ENCODE measurements around the gene CADPS2. TPM values are rescaled to one million over a fixed set of nuclear protein-coding genes. Genes with fewer than 3 reads are reported as not detected.

The CADPS2 gene
- total and polyA plus RNA-seq, 2 donors (not counting 1 experiment from before 2014, with no cell fraction given), result not detected

DNA sequence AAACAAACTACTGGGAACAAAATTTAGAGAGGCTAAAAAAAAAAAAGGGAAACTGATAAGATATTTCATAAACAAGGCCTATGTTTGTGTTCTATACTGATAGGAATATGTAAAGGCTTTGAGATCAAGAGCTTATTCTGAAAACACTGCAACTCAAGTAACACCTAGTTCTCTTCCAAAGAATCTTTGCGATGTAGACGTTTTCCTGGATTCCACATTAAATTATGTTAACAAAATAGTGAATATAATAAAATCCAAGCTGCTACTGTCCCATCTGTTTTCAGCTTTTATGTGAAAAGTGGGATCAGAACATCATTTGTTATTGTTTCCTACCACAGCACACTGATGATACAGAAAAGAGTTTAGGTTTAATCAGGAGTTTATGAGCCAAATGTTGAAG is 130.6 kb downstream of the CADPS2 start:
- Mint-ChIP-seq H3K4me3 (no peak overlapping the region), H3K9me3 (ENCODE audit: insufficient read depth) (no peaks in the 10 kb centered on the region), H3K27ac (no peak overlapping the region), H3K4me1 (no peaks in the 10 kb centered on the region), H3K27me3 (no peaks in the 10 kb centered on the region)
- no peak overlapping the region for H3K4me3 ChIP-seq (ENCODE audit: control extremely low read depth in 1 of 5, extremely low read depth in 1 of 5, insufficient read depth in 1 of 5, low read depth in 2 of 5, low read length in 4 of 5)
- no peak for ATAC-seq (ENCODE audit: low read depth)
- no peak overlapping the region for H2AFZ ChIP-seq (ENCODE audit: insufficient read depth, low read depth, low read length, poor library complexity, severe bottlenecking)
- intact Hi-C loops (cut with micrococcal nuclease), result no loop called here
- H3K27ac ChIP-seq (ENCODE audit: low read length in 2 of 2), result no peak overlapping the region
- TF ChIP-seq EZH2 (IDR thresholded peaks at IDR 0.05; ENCODE audit: borderline replicate concordance, insufficient read depth, low read depth, low read length, poor library complexity, severe bottlenecking) (no peak), CTCF (IDR thresholded peaks at IDR 0.05) (no peak)
- DNase-seq, result no peak
- no peaks in the 10 kb centered on the region for H3K79me2 ChIP-seq (ENCODE audit: control insufficient read depth, insufficient read depth, low read length)
- no CpG with 5 or more reads among the region's 2 CpGs for WGBS (ENCODE audit: insufficient coverage)
- no peaks in the 10 kb centered on the region for H4K20me1 ChIP-seq (ENCODE audit: control insufficient read depth, insufficient read depth, low read length, poor library complexity, severe bottlenecking)
- no peaks in the 10 kb centered on the region for H3K9me3 ChIP-seq (ENCODE audit: control extremely low read depth in 1 of 3, control insufficient read depth in 2 of 3, insufficient read depth in 1 of 3, low read length in 2 of 3)
- no peaks in the 10 kb centered on the region for H3K36me3 ChIP-seq (replicated peaks in 1 of 2; ENCODE audit: control extremely low read depth in 1 of 2, control insufficient read depth in 1 of 2, extremely low read depth in 1 of 2, insufficient read depth in 2 of 2, low read length in 1 of 2)
- no peak overlapping the region for H3K4me2 ChIP-seq (replicated peaks; ENCODE audit: low read depth, low read length, poor library complexity, severe bottlenecking)
- no peaks in the 10 kb centered on the region for H3K27me3 ChIP-seq (replicated peaks in 1 of 4; ENCODE audit: control extremely low read depth in 1 of 4, control insufficient read depth in 3 of 4, insufficient read depth in 4 of 4, low read length in 3 of 4)
- H3K4me1 ChIP-seq (ENCODE audit: control insufficient read depth in 2 of 2, insufficient read depth in 2 of 2, low read length in 2 of 2), result no peaks in the 10 kb centered on the region
- ChIA-PET POLR2A (no interaction called here), CTCF (no interaction called here)
- H3K9ac ChIP-seq (ENCODE audit: low read length), result no peak overlapping the region

DNA sequence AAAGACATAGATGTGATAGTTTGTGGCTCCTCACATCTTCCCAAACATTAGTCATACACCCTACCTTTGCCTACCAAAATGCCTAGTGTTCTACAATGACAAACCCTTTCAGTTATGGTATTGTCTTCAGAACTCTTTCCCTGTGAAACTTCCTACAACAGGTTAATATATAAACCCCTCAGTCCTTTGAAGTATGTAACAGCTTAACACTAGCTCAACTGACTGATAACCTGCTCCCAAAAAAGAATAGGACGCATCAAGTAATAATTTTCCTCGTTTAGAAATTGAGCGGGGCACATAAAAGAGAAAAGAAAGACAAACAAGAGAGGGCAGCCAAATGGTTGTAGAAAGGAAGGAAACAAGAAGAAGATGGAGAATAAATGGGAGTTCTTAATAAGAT is 133.7 kb downstream of the CADPS2 start:
- Histone ChIP-seq H3K4me1 (ENCODE audit: control insufficient read depth in 2 of 2, insufficient read depth in 2 of 2, low read length in 2 of 2) (no peaks in the 10 kb centered on the region), H3K27me3 (replicated peaks in 1 of 4; ENCODE audit: control extremely low read depth in 1 of 4, control insufficient read depth in 3 of 4, insufficient read depth in 4 of 4, low read length in 3 of 4) (no peaks in the 10 kb centered on the region), H3K9me3 (ENCODE audit: control extremely low read depth in 1 of 3, control insufficient read depth in 2 of 3, insufficient read depth in 1 of 3, low read length in 2 of 3) (no peaks in the 10 kb centered on the region), H3K36me3 (replicated peaks in 1 of 2; ENCODE audit: control extremely low read depth in 1 of 2, control insufficient read depth in 1 of 2, extremely low read depth in 1 of 2, insufficient read depth in 2 of 2, low read length in 1 of 2) (no peaks in the 10 kb centered on the region), H3K79me2 (ENCODE audit: control insufficient read depth, insufficient read depth, low read length) (no peaks in the 10 kb centered on the region), H4K20me1 (ENCODE audit: control insufficient read depth, insufficient read depth, low read length, poor library complexity, severe bottlenecking) (no peaks in the 10 kb centered on the region), H3K4me3 (ENCODE audit: control extremely low read depth in 1 of 5, extremely low read depth in 1 of 5, insufficient read depth in 1 of 5, low read depth in 2 of 5, low read length in 4 of 5) (no peak overlapping the region), H2AFZ (ENCODE audit: insufficient read depth, low read depth, low read length, poor library complexity, severe bottlenecking) (no peak overlapping the region), H3K27ac (ENCODE audit: low read length in 2 of 2) (no peak overlapping the region), H3K4me2 (replicated peaks; ENCODE audit: low read depth, low read length, poor library complexity, severe bottlenecking) (no peak overlapping the region), H3K9ac (ENCODE audit: low read length) (no peak overlapping the region)
- H3K4me3 Mint-ChIP-seq, result no peak overlapping the region
- WGBS (ENCODE audit: insufficient coverage), result no CpG with 5 or more reads among the region's 3 CpGs
- ChIA-PET POLR2A (no interaction called here), CTCF (no interaction called here)
- TF ChIP-seq EZH2 (IDR thresholded peaks at IDR 0.05; ENCODE audit: borderline replicate concordance, insufficient read depth, low read depth, low read length, poor library complexity, severe bottlenecking) (no peak), CTCF (IDR thresholded peaks at IDR 0.05) (no peak)
- no peaks in the 10 kb centered on the region for H3K27me3 Mint-ChIP-seq
- H3K27ac Mint-ChIP-seq, result no peak overlapping the region
- no peaks in the 10 kb centered on the region for H3K4me1 Mint-ChIP-seq
- no peak for DNase-seq
- intact Hi-C loops (cut with micrococcal nuclease), result no loop called here
- H3K9me3 Mint-ChIP-seq (ENCODE audit: insufficient read depth), result no peaks in the 10 kb centered on the region
- ATAC-seq (ENCODE audit: low read depth), result no peak
